SU-DHL-6 (cell line): ENCODE results near the gene ANKRD36C.
"Not testable (repeated sequence)": the region's sequence is repeated elsewhere in the genome, so short reads cannot be mapped to it uniquely, and the experiment has no call there.

Source experiments
- CTCF ChIP-seq: fragments of 200-600 bp; sonication (generic); IDR thresholded peaks from one replicate; pipeline ENCODE4 v1.5.1; 2017; ENCODE audit warnings: antibody characterized with exemption, mild to moderate bottlenecking, low read length, moderate library complexity; ENCODE audit not compliant: insufficient read depth, poor library complexity, severe bottlenecking
- EZH2phosphoT487 ChIP-seq: fragments of 200-600 bp; sonication (generic), shearing (Covaris generic); conservative IDR thresholded peaks from 2 replicates; pipeline ENCODE4 v1.6.1; 2018; ENCODE audit warnings: mild to moderate bottlenecking, antibody characterized with exemption, low read length, moderate library complexity, mixed read lengths

- TF ChIP-seq CTCF, EZH2phosphoT487: not testable (repeated sequence)
Observed at GRCh38 chr2:95788642-95789041, 203.0 kb downstream of the ANKRD36C start.
